Panc1 (cell line): ENCODE measurements around the gene GMPPB. TPM values are rescaled to one million over a fixed set of nuclear protein-coding genes. Genes with fewer than 3 reads are reported as not detected.

Experiments
- ATAC-seq: fragments of 200-7000 bp; cut with Tn5 transposase; 2 replicates; pipeline ENCODE4 v1.9.1; 2020; ENCODE audit warnings: mild to moderate bottlenecking, moderate library complexity
- BruUV-seq: library from RNA; stranded (reverse); fragments of 400-500 nt; replicated peaks from 2 replicates; lab custom pipeline; 2021; lab: Mats Ljungman, UMichigan
- CTCF ChIA-PET: fragments of 300-600 bp; sonication (Branson Sonifier 250); formaldehyde crosslinking; loops from one replicate; lab custom pipeline; 2022; ENCODE audit warnings: antibody characterized with exemption; lab: Charles Lee
- POLR2A ChIA-PET: fragments of 300-600 bp; sonication (Branson Sonifier 250); formaldehyde crosslinking; loops from one replicate; lab custom pipeline; 2022; ENCODE audit warnings: antibody characterized with exemption; lab: Charles Lee
- DNase-seq: peaks from one replicate; pipeline ENCODE4 v3.0.0-alpha.2; 2010; ENCODE audit warnings: low read depth, low spot score
- H3K27ac ChIP-seq: 2 replicates; pipeline ENCODE4 v1.5.1; 2011; ENCODE audit warnings: mild to moderate bottlenecking, low read length, inconsistent platforms
- H3K27me3 ChIP-seq: fragments of 200-500 bp; sonication (Bioruptor generic); 2 replicates; pipeline ENCODE4 v1.6.0; 2014; ENCODE audit warnings: low read length, inconsistent platforms; ENCODE audit not compliant: control insufficient read depth, insufficient read depth
- H3K36me3 ChIP-seq: fragments of 200-500 bp; sonication (Bioruptor generic); 2 replicates; pipeline ENCODE4 v1.5.1; 2014; ENCODE audit warnings: inconsistent platforms, mild to moderate bottlenecking, low read length, moderate library complexity; ENCODE audit not compliant: control insufficient read depth, insufficient read depth
- H3K4me1 ChIP-seq: 2 replicates; pipeline ENCODE4 v1.5.1; 2011; ENCODE audit warnings: inconsistent platforms, mild to moderate bottlenecking, low read length, moderate library complexity; ENCODE audit not compliant: control insufficient read depth, insufficient read depth
- H3K4me3 ChIP-seq, 2 experiments: 2 replicates each; pipeline ENCODE4 v1.5.1; 2011 to 2012; ENCODE audit warnings: low read depth in 2 of 2, low read length in 2 of 2, mild to moderate bottlenecking in 2 of 2, inconsistent platforms in 1 of 2, moderate library complexity in 1 of 2
- H3K9me3 ChIP-seq: fragments of 200-500 bp; sonication (Bioruptor generic); 2 replicates; pipeline ENCODE4 v1.5.1; 2014; ENCODE audit warnings: low read depth, mild to moderate bottlenecking, inconsistent platforms, low read length, moderate library complexity; ENCODE audit not compliant: control insufficient read depth, insufficient read depth
- CTCF ChIP-seq: fragments of 450-650 bp; IDR thresholded peaks from 2 replicates; pipeline ENCODE4 v1.5.1; 2017; ENCODE audit warnings: mild to moderate bottlenecking
- POLR2AphosphoS5 ChIP-seq: IDR thresholded peaks from 2 replicates; pipeline ENCODE4 v1.6.1; 2012; ENCODE audit warnings: mild to moderate bottlenecking, low read depth, low read length, moderate library complexity
- REST ChIP-seq, 2 experiments: IDR thresholded peaks; 2 replicates each; pipeline ENCODE4 v1.6.1; 2011 to 2012; ENCODE audit warnings: low read depth in 2 of 2, control low read depth in 1 of 2, low read length in 1 of 2, mild to moderate bottlenecking in 1 of 2, moderate library complexity in 1 of 2; ENCODE audit not compliant: insufficient read depth in 1 of 2
- SIN3A ChIP-seq: IDR thresholded peaks from 2 replicates; pipeline ENCODE4 v1.6.1; 2012; ENCODE audit warnings: low read depth, mild to moderate bottlenecking, low read length, moderate library complexity, borderline replicate concordance; ENCODE audit not compliant: insufficient read depth
- TCF7L2 ChIP-seq: IDR thresholded peaks from 2 replicates; pipeline ENCODE4 v1.6.1; 2011; ENCODE audit warnings: mild to moderate bottlenecking, low read depth, low read length, inconsistent platforms
- in situ Hi-C: cut with HindIII; loops from 2 replicates; pipeline ENCODE4 v1.10.0; 2016; ENCODE audit warnings: low sequenced_read_pairs, low pct_unique_long_range_greater_than_20kb
- intact Hi-C: fragments of 100-400 bp; cut with micrococcal nuclease; formaldehyde crosslinking; loops from one replicate; pipeline ENCODE4 v1.10.0; 2022; ENCODE audit not compliant: unreplicated experiment
- total RNA-seq: library from RNA; stranded (reverse); gene quantifications from one replicate; pipeline ENCODE4 v1.2.1, GENCODE V29; 2021; ENCODE audit not compliant: unreplicated experiment

The GMPPB gene
- total RNA-seq, 1 experiment from 2014 or later = 28.4 TPM

GRCh38 chr3:49703956-49704355 is 19.8 kb downstream of the GMPPB start:
- ATAC-seq = no peak
- Histone ChIP-seq H3K27ac (no peak overlapping the region), H3K9me3 (no peaks in the 10 kb centered on the region), H3K36me3 (no peaks in the 10 kb centered on the region), H3K4me1 (no peaks in the 10 kb centered on the region), H3K27me3 (no peaks in the 10 kb centered on the region), H3K4me3 (no peak overlapping the region)
- no peak for DNase-seq
- TF ChIP-seq POLR2AphosphoS5 = no peak
- no peak for TF ChIP-seq CTCF
- TF ChIP-seq SIN3A = no peak
- TF ChIP-seq REST (IDR thresholded peaks at IDR 0.05; ENCODE audit: insufficient read depth in 1 of 2, low read depth in 2 of 2, low read length in 1 of 2) = no peak
- TF ChIP-seq TCF7L2 = no peak
- no TSS peak for BruUV-seq
- POLR2A ChIA-PET = no interaction called here
- intact Hi-C loops = no loop called here
- in situ Hi-C loops = no loop called here
- CTCF ChIA-PET = no interaction called here

GRCh38 chr3:49703443-49703927 is 20.3 kb downstream of the GMPPB start:
- DNase-seq (peak; percentile 30), ATAC-seq (peak; percentile 92)
- Histone ChIP-seq H3K9me3 (no peaks in the 10 kb centered on the region), H3K27ac (no peak overlapping the region), H3K36me3 (no peaks in the 10 kb centered on the region), H3K4me1 (no peaks in the 10 kb centered on the region), H3K4me3 (no peak overlapping the region), H3K27me3 (no peaks in the 10 kb centered on the region)
- in situ Hi-C loops = no loop called here
- TF ChIP-seq SIN3A = no peak
- peak; percentile 89 for TF ChIP-seq CTCF
- no TSS peak for BruUV-seq
- intact Hi-C loops = no loop called here
- ChIA-PET POLR2A (no interaction called here), CTCF (no interaction called here)

- Histone ChIP-seq H3K27ac (no peak overlapping the region), H3K4me3 (no peak overlapping the region), H3K36me3 (no peaks in the 10 kb centered on the region), H3K9me3 (no peaks in the 10 kb centered on the region), H3K4me1 (no peaks in the 10 kb centered on the region), H3K27me3 (no peaks in the 10 kb centered on the region)
- BruUV-seq = no TSS peak
- CTCF ChIA-PET = no interaction called here
- POLR2A ChIA-PET = no interaction called here
- TF ChIP-seq POLR2AphosphoS5 (no peak), TCF7L2 (no peak), REST (IDR thresholded peaks at IDR 0.05; ENCODE audit: insufficient read depth in 1 of 2, low read depth in 2 of 2, low read length in 1 of 2) (no peak), SIN3A (no peak), CTCF (no peak)
- in situ Hi-C loops = no loop called here
- DNase-seq (no peak), ATAC-seq (no peak)
- intact Hi-C loops = no loop called here
These were observed 21.1 kb downstream of the GMPPB start for GRCh38 chr3:49702672-49703071.
